ENCODE measurements around the gene DOCK6. TPM values are rescaled to one million over a fixed set of nuclear protein-coding genes. Genes with fewer than 3 reads are reported as not detected.

Gene DOCK6
- total RNA-seq, 1 experiment from 2014 or later = 18.3 TPM

GRCh38 chr19:11230621-11231386 is 31.5 kb downstream of the DOCK6 start:
- Histone ChIP-seq H3K27ac (no peak overlapping the region), H3K4me1 (no peaks in the 10 kb centered on the region), H3K27me3 (no peaks in the 10 kb centered on the region), H3K4me3 (no peak overlapping the region), H3K9me3 (replicated peaks) (no peaks in the 10 kb centered on the region), H3K36me3 (peaks cover 6% of the 10 kb centered on the region; the same call in 1 of the 2 replicates)
- no peak for DNase-seq

GRCh38 chr19:11227195-11227886 is 35.0 kb downstream of the DOCK6 start:
- peaks cover 6% of the 10 kb centered on the region; the same call in 1 of the 2 replicates for H3K36me3 ChIP-seq
- H3K27me3 ChIP-seq = no peaks in the 10 kb centered on the region
- H3K4me3 ChIP-seq = no peak overlapping the region
- peak; percentile 36 to 49 for DNase-seq
- H3K4me1 ChIP-seq = no peaks in the 10 kb centered on the region
- no peak overlapping the region for H3K27ac ChIP-seq
- H3K9me3 ChIP-seq (replicated peaks) = no peaks in the 10 kb centered on the region

- Histone ChIP-seq H3K4me3 (no peak overlapping the region), H3K27ac (no peak overlapping the region), H3K4me1 (no peaks in the 10 kb centered on the region), H3K9me3 (replicated peaks) (no peaks in the 10 kb centered on the region), H3K27me3 (no peaks in the 10 kb centered on the region), H3K36me3 (peaks cover 12% of the 10 kb centered on the region; the same call in 1 of the 2 replicates)
- no peak for DNase-seq
Observed at GRCh38 chr19:11226716-11227166, 35.6 kb downstream of the DOCK6 start.

GRCh38 chr19:11225815-11226214 is 36.5 kb downstream of the DOCK6 start:
- H3K4me1 ChIP-seq = no peaks in the 10 kb centered on the region
- peaks cover 16% of the 10 kb centered on the region; the same call in 1 of the 2 replicates for H3K36me3 ChIP-seq
- DNase-seq = no peak
- no peak overlapping the region for H3K4me3 ChIP-seq
- no peak overlapping the region for H3K27ac ChIP-seq
- H3K9me3 ChIP-seq (replicated peaks) = no peaks in the 10 kb centered on the region
- H3K27me3 ChIP-seq = no peaks in the 10 kb centered on the region

- Histone ChIP-seq H3K9me3 (replicated peaks) (no peaks in the 10 kb centered on the region), H3K27me3 (no peaks in the 10 kb centered on the region), H3K27ac (no peak overlapping the region), H3K4me3 (no peak overlapping the region), H3K36me3 (peaks cover 16% of the 10 kb centered on the region; the same call in 1 of the 2 replicates), H3K4me1 (no peaks in the 10 kb centered on the region)
- no peak for DNase-seq
Observed at GRCh38 chr19:11225172-11225571, 37.2 kb downstream of the DOCK6 start.

- Histone ChIP-seq H3K9me3 (replicated peaks) (no peaks in the 10 kb centered on the region), H3K36me3 (peaks cover 16% of the 10 kb centered on the region; the same call in 1 of the 2 replicates), H3K27ac (no peak overlapping the region), H3K4me1 (no peaks in the 10 kb centered on the region), H3K27me3 (no peaks in the 10 kb centered on the region), H3K4me3 (no peak overlapping the region)
- DNase-seq = no peak
Observed at GRCh38 chr19:11224429-11224828, 37.9 kb downstream of the DOCK6 start.

GRCh38 chr19:11223200-11223599 is 39.1 kb downstream of the DOCK6 start:
- no peaks in the 10 kb centered on the region for H3K27me3 ChIP-seq
- H3K4me3 ChIP-seq = no peak overlapping the region
- DNase-seq = no peak
- H3K27ac ChIP-seq = no peak overlapping the region
- H3K9me3 ChIP-seq (replicated peaks) = no peaks in the 10 kb centered on the region
- no peaks in the 10 kb centered on the region for H3K4me1 ChIP-seq
- H3K36me3 ChIP-seq = peaks cover 16% of the 10 kb centered on the region; the same call in 1 of the 2 replicates

GRCh38 chr19:11221082-11221598 is 41.2 kb downstream of the DOCK6 start:
- Histone ChIP-seq H3K36me3 (peaks cover 15% of the 10 kb centered on the region; the same call in 1 of the 2 replicates), H3K27me3 (no peaks in the 10 kb centered on the region)

GRCh38 chr19:11214387-11214786 is 47.9 kb downstream of the DOCK6 start:
- Histone ChIP-seq H3K27me3 (no peaks in the 10 kb centered on the region), H3K9me3 (replicated peaks) (no peaks in the 10 kb centered on the region), H3K4me1 (no peaks in the 10 kb centered on the region), H3K4me3 (no peak overlapping the region), H3K36me3 (peaks cover 8% of the 10 kb centered on the region; the same call in 1 of the 2 replicates), H3K27ac (no peak overlapping the region)
- DNase-seq = no peak

More at GRCh38 chr19:11221082-11221598, 41.2 kb downstream of the DOCK6 start:
- no peak overlapping the region for H3K27ac ChIP-seq
- no peak overlapping the region for H3K4me3 ChIP-seq
- H3K4me1 ChIP-seq = no peaks in the 10 kb centered on the region
- DNase-seq = no peak
- H3K9me3 ChIP-seq (replicated peaks) = no peaks in the 10 kb centered on the region

GRCh38 chr19:11210656-11210928 is 51.7 kb downstream of the DOCK6 start:
- Histone ChIP-seq H3K9me3 (replicated peaks) (no peaks in the 10 kb centered on the region), H3K27me3 (no peaks in the 10 kb centered on the region), H3K27ac (no peak overlapping the region), H3K4me1 (no peaks in the 10 kb centered on the region), H3K4me3 (no peak overlapping the region), H3K36me3 (peaks cover 8% of the 10 kb centered on the region; the same call in 1 of the 2 replicates)
- no peak for DNase-seq

- H3K36me3 ChIP-seq = peaks cover 8% of the 10 kb centered on the region; the same call in 1 of the 2 replicates
- DNase-seq = no peak
- H3K27ac ChIP-seq = no peak overlapping the region
- H3K4me1 ChIP-seq = no peaks in the 10 kb centered on the region
- H3K27me3 ChIP-seq = no peaks in the 10 kb centered on the region
- H3K4me3 ChIP-seq = no peak overlapping the region
- no peaks in the 10 kb centered on the region for H3K9me3 ChIP-seq (replicated peaks)
Observed at GRCh38 chr19:11209839-11210655, 52.3 kb downstream of the DOCK6 start.

GRCh38 chr19:11208561-11209471 is 53.5 kb downstream of the DOCK6 start:
- H3K27me3 ChIP-seq = no peaks in the 10 kb centered on the region
- H3K9me3 ChIP-seq (replicated peaks) = no peaks in the 10 kb centered on the region
- H3K4me3 ChIP-seq = no peak overlapping the region
- H3K36me3 ChIP-seq = peaks cover 8% of the 10 kb centered on the region; the same call in 1 of the 2 replicates
- H3K27ac ChIP-seq = no peak overlapping the region
- peak; percentile 44 to 45 for DNase-seq
- no peaks in the 10 kb centered on the region for H3K4me1 ChIP-seq

- Histone ChIP-seq H3K4me1 (peaks cover 9% of the 10 kb centered on the region), H3K9me3 (replicated peaks) (no peaks in the 10 kb centered on the region), H3K4me3 (no peak overlapping the region), H3K27ac (no peak overlapping the region), H3K36me3 (peaks cover 8% of the 10 kb centered on the region; the same call in 1 of the 2 replicates), H3K27me3 (no peaks in the 10 kb centered on the region)
- no peak for DNase-seq
Observed at GRCh38 chr19:11205939-11206570, 56.3 kb downstream of the DOCK6 start.

All from SJCRH30 (cell line).